Esophagus (tissue), 2 donors: ENCODE results near the gene ZBTB11. TPM values are rescaled to one million over a fixed set of nuclear protein-coding genes. Genes with fewer than 3 reads are reported as not detected.

Experiments used
- H3K27ac ChIP-seq, 2 donors: one replicate each; pipeline ENCODE4 v1.5.1; 2013; ENCODE audit warnings: low read depth in 2 of 2, mild to moderate bottlenecking in 2 of 2, inconsistent platforms in 1 of 2, low read length in 1 of 2, moderate library complexity in 1 of 2
- H3K27me3 ChIP-seq, 2 donors: one replicate each; pipeline ENCODE4 v1.6.1; 2013; ENCODE audit warnings: low read length in 2 of 2, control low read depth in 1 of 2, mild to moderate bottlenecking in 1 of 2; ENCODE audit not compliant: insufficient read depth in 2 of 2, control insufficient read depth in 1 of 2
- H3K36me3 ChIP-seq, 2 donors: one replicate each; pipeline ENCODE4 v1.6.1; 2013; ENCODE audit warnings: low read length in 1 of 2; ENCODE audit not compliant: control insufficient read depth in 2 of 2, insufficient read depth in 2 of 2
- H3K4me1 ChIP-seq, 2 donors: one replicate each; pipeline ENCODE4 v1.6.1; 2013; ENCODE audit warnings: low read length in 1 of 2; ENCODE audit not compliant: control insufficient read depth in 2 of 2, insufficient read depth in 2 of 2
- H3K4me3 ChIP-seq, 2 donors: one replicate each; pipeline ENCODE4 v1.5.1; 2013; ENCODE audit warnings: low read length in 2 of 2, mild to moderate bottlenecking in 2 of 2, low read depth in 1 of 2, moderate library complexity in 1 of 2
- H3K9me3 ChIP-seq, 2 donors: one replicate each; pipeline ENCODE4 v1.6.1; 2013; ENCODE audit warnings: mild to moderate bottlenecking in 2 of 2, low read depth in 1 of 2, low read length in 1 of 2, moderate library complexity in 1 of 2; ENCODE audit not compliant: control insufficient read depth in 2 of 2, insufficient read depth in 1 of 2
- WGBS, 2 donors: extraction: QIAGEN DNeasy Blood & Tissue Kit; methylation state at CpG; one replicate each; pipeline ENCODE4 v1.1.7; 2013; 5-methylcytosine and 5-hydroxymethylcytosine counted together
- polyA plus RNA-seq, 2 donors: library from polyadenylated mRNA; stranded (reverse); fragments of 200-250 nt; gene quantifications; one replicate each; pipeline ENCODE4 v1.2.3, GENCODE V29; 2013
- donor health status: healthy with polysubstance abuse.
- donor health status: Bipolar disorder and iron deficiency.

The ZBTB11 gene
- polyA plus RNA-seq, 2 donors, result 5.0 to 6.7 TPM

DNA sequence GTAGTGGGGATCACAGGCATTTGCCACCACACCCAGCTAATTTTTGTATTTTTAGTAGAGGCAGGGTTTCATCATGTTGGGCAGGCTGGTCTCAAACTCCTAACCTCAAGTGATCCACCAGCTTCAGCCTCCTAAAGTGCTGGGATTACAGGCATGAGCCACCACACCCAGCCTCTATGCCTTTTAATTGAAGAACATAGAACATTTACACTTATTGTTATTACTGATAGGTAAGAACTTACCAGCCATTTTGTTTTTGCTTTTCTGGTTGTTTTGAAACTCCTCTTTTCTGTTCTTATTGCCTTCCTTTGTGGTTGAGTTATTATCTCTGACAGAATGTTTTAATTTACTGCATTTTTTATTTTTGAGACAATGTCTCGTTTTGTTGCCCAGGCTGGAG lies 73.7 kb downstream of the ZBTB11 start:
- 96 to 100% methylated on average over 1 of the region's 1 CpG for WGBS, 2 donors
- no peaks in the 10 kb centered on the region for H3K4me1 ChIP-seq
- H3K4me3 ChIP-seq, result no peak overlapping the region
- H3K27me3 ChIP-seq, result no peaks in the 10 kb centered on the region
- peaks cover 0 to 2% of the 10 kb centered on the region in 2 donors for H3K36me3 ChIP-seq
- no peaks in the 10 kb centered on the region for H3K9me3 ChIP-seq
- no peak overlapping the region for H3K27ac ChIP-seq

- Histone ChIP-seq H3K9me3 (no peaks in the 10 kb centered on the region), H3K4me1 (no peaks in the 10 kb centered on the region), H3K4me3 (no peak overlapping the region), H3K27ac (no peak overlapping the region), H3K36me3 (peaks cover 0 to 2% of the 10 kb centered on the region in 2 donors), H3K27me3 (no peaks in the 10 kb centered on the region)
- 89 to 93% methylated on average over 3 of the region's 3 CpGs for WGBS, 2 donors
Measured at GRCh38 chr3:101602731-101603130, 74.2 kb downstream of the ZBTB11 start.

Other genes with a start within 250 kb of the ZBTB11 start
- 1 to 10 TPM; 4.2 to 6.4 TPM for gene SENP7, start 163.9 kb downstream of the ZBTB11 start, polyA plus RNA-seq
- gene TRMT10C, start 115.3 kb downstream of the ZBTB11 start, polyA plus RNA-seq, result 10 to 100 TPM; 10.4 to 19.8 TPM
- gene PCNP, start 103.0 kb downstream of the ZBTB11 start, polyA plus RNA-seq, result 10 to 100 TPM; 45.9 to 58.4 TPM
- gene RPL24, start 9.6 kb upstream of the ZBTB11 start, polyA plus RNA-seq, result 1,000 to 10,000 TPM; 1,475 to 2,292 TPM
- gene CEP97, start 47.5 kb upstream of the ZBTB11 start, polyA plus RNA-seq, result 1 to 10 TPM in 1 of 2 donors, under 1 TPM in 1; 0.94 to 1.1 TPM
- gene NXPE3, start 102.1 kb upstream of the ZBTB11 start, polyA plus RNA-seq, result 1 to 10 TPM in 1 of 2 donors, under 1 TPM in 1; 0.94 to 1.8 TPM
- 10 to 100 TPM; 14.4 to 30.3 TPM for gene NFKBIZ, start 172.4 kb upstream of the ZBTB11 start, polyA plus RNA-seq